Mucosa of descending colon (tissue), 3 donors: ENCODE results near the gene LUC7L. TPM values are rescaled to one million over a fixed set of nuclear protein-coding genes. Genes with fewer than 3 reads are reported as not detected.
"Not testable (repeated sequence)": the region's sequence is repeated elsewhere in the genome, so short reads cannot be mapped to it uniquely, and the experiment has no call there.

Experiments
- ATAC-seq: fragments of 200-7000 bp; cut with Tn5 transposase; one replicate; pipeline ENCODE4 v1.9.1; 2020; ENCODE audit warnings: mild to moderate bottlenecking, moderate library complexity
- DNase-seq, 3 donors: peaks; one replicate each; pipeline ENCODE4 v3.0.0-alpha.2; 2020
- H3K36me3 ChIP-seq: fragments of 200-600 bp; one replicate; pipeline ENCODE4 v1.8.0; 2021; ENCODE audit warnings: low read depth, mild to moderate bottlenecking
- H3K4me1 ChIP-seq: fragments of 200-600 bp; one replicate; pipeline ENCODE4 v1.8.0; 2021; ENCODE audit warnings: low read depth, mild to moderate bottlenecking
- H3K4me3 ChIP-seq: fragments of 200-600 bp; one replicate; pipeline ENCODE4 v1.8.0; 2021; ENCODE audit warnings: mild to moderate bottlenecking
- H3K9me3 ChIP-seq: fragments of 200-600 bp; one replicate; pipeline ENCODE4 v1.8.0; 2021; ENCODE audit warnings: mild to moderate bottlenecking
- CTCF ChIP-seq: fragments of 200-600 bp; IDR thresholded peaks from one replicate; pipeline ENCODE4 v1.8.0; 2022; ENCODE audit warnings: antibody characterized with exemption, mild to moderate bottlenecking
- intact Hi-C, 2 donors: fragments of 100-400 bp; cut with DNase I in 1 of 2; cut with micrococcal nuclease in 1 of 2; formaldehyde crosslinking; loops; one replicate each; pipeline versions ENCODE4 v1.11.0 to v1.11.1; 2022; cut with DNase I, micrococcal nuclease
- total RNA-seq, 3 donors: library from RNA; stranded (reverse); fragmentation: NEBNext Ultra II Directional in 2 of 3; extraction: Animal tissue kit (Norgen Biotek cat#: 25700) in 2 of 3; gene quantifications; one replicate each; pipeline versions ENCODE4 v1.2.1 to v1.2.4, GENCODE V29; 2021 to 2023
- donor health status: DM: no; HTN: no; CAD: no; lungs with moderate emphysema.
- donor health status: DM: no; HTN: no; CAD: no.
- donor health status: DM: no; HTN: yes; CAD: no.

The LUC7L gene
- total RNA-seq, 3 donors from 2014 or later = 47.8 to 86.8 (median 67.2) TPM

DNA sequence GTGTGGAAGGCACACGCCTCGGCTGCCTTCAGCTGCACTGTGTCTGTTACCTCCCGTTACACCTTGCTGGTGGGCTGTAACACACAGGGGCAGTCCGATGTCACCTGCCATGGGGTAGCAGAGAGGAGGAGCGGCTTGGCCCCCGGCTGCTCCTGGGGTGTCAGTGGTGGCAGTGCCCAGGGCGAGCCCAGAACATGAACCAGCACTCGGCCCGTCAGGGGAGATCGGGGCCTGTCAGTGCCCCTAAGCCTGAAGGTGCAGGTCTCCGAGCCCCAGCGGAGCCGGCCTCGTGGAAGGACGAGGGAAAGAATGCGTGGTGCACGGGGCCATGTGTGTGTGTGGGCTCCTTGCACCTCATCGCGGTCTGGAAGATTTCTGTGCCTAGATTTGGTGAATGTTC lies 31.1 kb upstream of the LUC7L start:
- ATAC-seq (no peak), DNase-seq (no peak)
- no peak for TF ChIP-seq CTCF
- intact Hi-C loops = no loop called here
- no peaks in the 10 kb centered on the region for H3K36me3 ChIP-seq
- no peak overlapping the region for H3K4me3 ChIP-seq
- H3K9me3 ChIP-seq = no peaks in the 10 kb centered on the region
- H3K4me1 ChIP-seq = no peaks in the 10 kb centered on the region

DNA sequence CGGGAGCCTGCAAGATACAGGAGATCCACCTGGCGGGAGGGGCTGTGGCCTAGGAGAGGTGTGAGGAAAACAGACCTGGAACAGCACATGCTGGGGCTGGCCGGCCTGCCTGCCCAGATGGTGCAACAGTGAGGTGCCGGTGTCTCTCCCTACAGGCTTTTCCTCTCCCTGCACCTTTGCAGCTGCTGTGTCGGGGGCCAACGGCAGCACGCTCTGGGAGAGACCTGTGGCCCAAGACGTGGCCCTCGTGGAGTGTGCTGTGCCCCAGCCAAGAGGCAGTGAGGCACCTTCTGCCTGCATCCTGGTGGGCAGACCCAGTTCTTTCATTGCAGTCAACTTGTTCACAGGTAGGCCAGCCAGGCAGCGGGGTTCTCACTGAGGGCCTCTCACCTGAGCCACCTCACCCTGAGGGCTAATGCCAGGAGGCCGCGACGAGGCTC lies 30.6 kb upstream of the LUC7L start:
- no peak for ATAC-seq
- intact Hi-C loops = no loop called here
- Histone ChIP-seq H3K9me3 (no peaks in the 10 kb centered on the region), H3K36me3 (no peaks in the 10 kb centered on the region), H3K4me3 (no peak overlapping the region), H3K4me1 (no peaks in the 10 kb centered on the region)
- DNase-seq = no peak
- no peak for TF ChIP-seq CTCF

- ATAC-seq = no peak
- TF ChIP-seq CTCF = no peak
- intact Hi-C loops = no loop called here
- H3K36me3 ChIP-seq = no peaks in the 10 kb centered on the region
- no peak for DNase-seq
- H3K4me1 ChIP-seq = peaks cover 2% of the 10 kb centered on the region
- no peak overlapping the region for H3K4me3 ChIP-seq
- H3K9me3 ChIP-seq = no peaks in the 10 kb centered on the region
Measured at GRCh38 chr16:259226-259625, 30.0 kb upstream of the LUC7L start.

DNA sequence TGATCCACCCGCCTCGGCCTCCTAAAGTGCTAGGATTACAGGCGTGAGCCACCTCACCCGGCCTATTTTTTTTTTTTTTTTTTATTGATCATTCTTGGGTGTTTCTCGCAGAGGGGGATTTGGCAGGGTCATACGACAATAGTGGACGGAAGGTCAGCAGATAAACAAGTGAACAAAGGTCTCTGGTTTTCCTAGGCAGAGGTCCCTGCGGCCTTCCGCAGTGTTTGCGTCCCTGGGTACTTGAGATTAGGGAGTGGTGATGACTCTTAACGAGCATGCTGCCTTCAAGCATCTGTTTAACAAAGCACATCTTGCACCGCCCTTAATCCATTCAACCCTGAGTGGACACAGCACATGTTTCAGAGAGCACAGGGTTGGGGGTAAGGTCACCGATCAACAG lies 28.8 kb upstream of the LUC7L start:
- H3K4me1 ChIP-seq = peaks cover 14% of the 10 kb centered on the region
- DNase-seq, H3K36me3 ChIP-seq: not testable (repeated sequence)

GRCh38 chr16:255183-255582 lies 25.9 kb upstream of the LUC7L start:
- intact Hi-C loops = no loop called here
- no peak for ATAC-seq
- peaks cover 28% of the 10 kb centered on the region for H3K4me1 ChIP-seq
- H3K9me3 ChIP-seq = no peaks in the 10 kb centered on the region
- H3K36me3 ChIP-seq = no peaks in the 10 kb centered on the region
- no peak overlapping the region for H3K4me3 ChIP-seq
- DNase-seq = no peak
- no peak for TF ChIP-seq CTCF

More for the DNA sequence above, 28.8 kb upstream of the LUC7L start:
- H3K4me3 ChIP-seq, H3K9me3 ChIP-seq, ATAC-seq, intact Hi-C loops: not testable (repeated sequence)

- intact Hi-C loops = no loop called here
- no peak overlapping the region for H3K4me3 ChIP-seq
- H3K9me3 ChIP-seq = no peaks in the 10 kb centered on the region
- no peaks in the 10 kb centered on the region for H3K36me3 ChIP-seq
- TF ChIP-seq CTCF = no peak
- peaks cover 31% of the 10 kb centered on the region for H3K4me1 ChIP-seq
- DNase-seq = no peak
- ATAC-seq = no peak
Measured at GRCh38 chr16:254461-254860, 25.2 kb upstream of the LUC7L start.
